Mesenchymal stem cell (in vitro differentiated cells and primary cell): Measurements from ENCODE around the gene CHST12.

ENCODE experiments used
- DNase-seq: peaks from one replicate; pipeline ENCODE4 v3.0.0-alpha.2; 2013
- H2AFZ ChIP-seq: one replicate; pipeline ENCODE4 v1.6.1; 2013; ENCODE audit warnings: low read depth, mild to moderate bottlenecking, control low read depth, inconsistent platforms, low read length, moderate library complexity
- H2AK5ac ChIP-seq: 2 replicates; pipeline ENCODE4 v1.6.1; 2013; ENCODE audit warnings: low read length, moderate library complexity, mild to moderate bottlenecking, inconsistent platforms; ENCODE audit not compliant: severe bottlenecking
- H2BK120ac ChIP-seq: one replicate; pipeline ENCODE4 v1.6.1; 2013; ENCODE audit warnings: low read depth, mild to moderate bottlenecking, inconsistent platforms, low read length, moderate library complexity
- H2BK12ac ChIP-seq, 2 experiments: one replicate each; pipeline ENCODE4 v1.6.1; 2013; ENCODE audit warnings: inconsistent platforms in 2 of 2, low read length in 2 of 2, mild to moderate bottlenecking in 2 of 2, moderate library complexity in 2 of 2, control low read depth in 1 of 2
- H2BK15ac ChIP-seq: one replicate; pipeline ENCODE4 v1.6.1; 2013; ENCODE audit warnings: mild to moderate bottlenecking, low read depth, inconsistent platforms; ENCODE audit not compliant: poor library complexity, severe bottlenecking
- H2BK5ac ChIP-seq: 2 replicates; pipeline ENCODE4 v1.6.1; 2013; ENCODE audit warnings: low read depth, mild to moderate bottlenecking, low read length, control low read depth, inconsistent platforms; ENCODE audit not compliant: poor library complexity, severe bottlenecking
- H3K14ac ChIP-seq, 2 experiments: one replicate each; pipeline ENCODE4 v1.6.1; 2013; ENCODE audit warnings: inconsistent platforms in 2 of 2, low read length in 2 of 2, control low read depth in 1 of 2, mild to moderate bottlenecking in 1 of 2, moderate library complexity in 1 of 2
- H3K18ac ChIP-seq, 2 experiments: one replicate each; pipeline ENCODE4 v1.6.1; 2013; ENCODE audit warnings: inconsistent platforms in 2 of 2, low read length in 2 of 2, control low read depth in 1 of 2, low read depth in 1 of 2, mild to moderate bottlenecking in 1 of 2
- H3K23ac ChIP-seq, 2 experiments: one replicate each; pipeline ENCODE4 v1.6.1; 2013; ENCODE audit warnings: inconsistent platforms in 2 of 2, low read length in 2 of 2, mild to moderate bottlenecking in 2 of 2, moderate library complexity in 2 of 2, control low read depth in 1 of 2
- H3K27ac ChIP-seq: 2 replicates; pipeline ENCODE4 v1.5.1; 2013; ENCODE audit warnings: mild to moderate bottlenecking, moderate library complexity, low read length, control low read depth, inconsistent platforms; ENCODE audit not compliant: poor library complexity, severe bottlenecking
- H3K27me3 ChIP-seq, 2 experiments: 2 replicates each; pipeline versions ENCODE4 v1.6.1 to v1.7.0; 2013; ENCODE audit warnings: low read length in 2 of 2, mild to moderate bottlenecking in 2 of 2, moderate library complexity in 2 of 2, control low read depth in 1 of 2, inconsistent platforms in 1 of 2; ENCODE audit not compliant: control insufficient read depth in 1 of 2, insufficient read depth in 1 of 2
- H3K36me3 ChIP-seq, 2 experiments: 2 replicates each; pipeline versions ENCODE4 v1.6.1 to v1.7.0; 2013; ENCODE audit warnings: low read length in 2 of 2, control low read depth in 1 of 2, inconsistent platforms in 1 of 2, low read depth in 1 of 2, mild to moderate bottlenecking in 1 of 2; ENCODE audit not compliant: insufficient read depth in 2 of 2, control insufficient read depth in 1 of 2
- H3K4ac ChIP-seq, 2 experiments: one replicate each; pipeline ENCODE4 v1.6.1; 2013; ENCODE audit warnings: inconsistent platforms in 2 of 2, low read length in 2 of 2, mild to moderate bottlenecking in 2 of 2, moderate library complexity in 2 of 2, control low read depth in 1 of 2, low read depth in 1 of 2
- H3K4me1 ChIP-seq: 2 replicates; pipeline ENCODE4 v1.6.1; 2013; ENCODE audit warnings: low read depth, low read length, control low read depth; ENCODE audit not compliant: control insufficient read depth, insufficient read depth
- H3K4me2 ChIP-seq: 2 replicates; pipeline ENCODE4 v1.6.1; 2013; ENCODE audit warnings: low read length, mild to moderate bottlenecking, inconsistent platforms; ENCODE audit not compliant: poor library complexity, severe bottlenecking
- H3K4me3 ChIP-seq, 2 experiments: 2 replicates each; pipeline versions ENCODE4 v1.5.1 to v1.7.0; 2013; ENCODE audit warnings: low read length in 2 of 2, mild to moderate bottlenecking in 2 of 2, control low read depth in 1 of 2, low read depth in 1 of 2; ENCODE audit not compliant: insufficient read depth in 1 of 2
- H3K79me1 ChIP-seq: replicated peaks from 2 replicates; pipeline ENCODE4 v1.6.1; 2013; ENCODE audit warnings: mild to moderate bottlenecking, control low read depth, low read length, inconsistent platforms; ENCODE audit not compliant: poor library complexity, severe bottlenecking
- H3K9ac ChIP-seq: 2 replicates; pipeline ENCODE4 v1.7.0; 2013; ENCODE audit warnings: mild to moderate bottlenecking, low read length, moderate library complexity
- H3K9me3 ChIP-seq: 2 replicates; pipeline ENCODE4 v1.7.0; 2013; ENCODE audit warnings: mild to moderate bottlenecking, low read length; ENCODE audit not compliant: control insufficient read depth
- H4K8ac ChIP-seq: one replicate; pipeline ENCODE4 v1.6.1; 2013; ENCODE audit warnings: inconsistent platforms, mild to moderate bottlenecking, low read length, moderate library complexity
- H4K91ac ChIP-seq: one replicate; pipeline ENCODE4 v1.6.1; 2013; ENCODE audit warnings: mild to moderate bottlenecking, low read length, inconsistent platforms
- WGBS: methylation state at CpG from one replicate; pipeline ENCODE4 v1.1.7; 2013; ENCODE audit warnings: mixed read lengths; 5-methylcytosine and 5-hydroxymethylcytosine counted together

Gene CHST12

DNA sequence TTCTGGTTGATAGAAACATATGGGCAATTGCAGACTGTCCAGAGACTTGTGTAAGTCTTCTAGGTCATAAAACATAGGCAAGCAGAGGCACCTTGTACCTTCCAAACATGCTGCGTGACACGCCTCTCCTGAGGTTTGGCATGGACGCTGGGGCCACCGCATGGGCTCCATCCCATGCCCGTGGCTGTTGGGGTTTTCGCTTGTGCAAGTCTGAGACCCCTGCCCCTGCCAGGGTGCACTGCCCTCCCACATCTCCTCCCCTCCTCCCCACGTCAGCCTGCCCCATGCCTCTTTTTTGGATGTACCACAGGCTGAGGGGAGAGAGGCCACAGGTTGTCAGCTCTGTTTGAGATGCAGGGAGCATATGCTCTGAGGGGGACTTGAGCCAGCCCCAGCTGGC is 29.8 kb upstream of the CHST12 start:
- WGBS = 94% methylated on average over 7 of the region's 7 CpGs
- no peak overlapping the region for H3K27ac ChIP-seq

DNA sequence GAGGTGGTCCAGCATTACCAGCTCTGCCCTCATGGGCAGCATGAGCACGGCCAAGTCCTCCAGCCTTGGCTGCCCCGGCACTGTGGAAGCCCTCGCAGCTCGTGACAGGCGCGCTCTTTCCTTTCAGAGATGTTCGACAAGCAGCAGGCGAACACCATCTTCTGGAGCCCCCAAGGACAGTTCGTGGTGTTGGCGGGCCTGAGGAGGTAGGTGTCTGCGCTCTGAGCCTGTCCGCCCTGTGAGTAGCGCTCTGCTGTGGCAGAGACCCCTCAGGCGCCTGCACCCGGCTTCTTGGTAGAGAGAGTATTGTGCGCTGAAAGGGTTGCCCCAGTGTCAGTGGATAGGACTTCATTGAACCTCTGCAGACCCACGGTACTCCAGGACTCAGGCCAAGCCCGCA is 29.0 kb upstream of the CHST12 start:
- 97% methylated on average over 18 of the region's 18 CpGs for WGBS
- H2AK5ac ChIP-seq = no peak overlapping the region
- no peak overlapping the region for H3K4me3 ChIP-seq

More for the DNA sequence above, 29.8 kb upstream of the CHST12 start:
- H3K4me3 ChIP-seq = no peak overlapping the region
- no peak overlapping the region for H2BK12ac ChIP-seq
- no peak overlapping the region for H2AK5ac ChIP-seq
- no peak overlapping the region for H2BK15ac ChIP-seq
- no peak overlapping the region for H2BK5ac ChIP-seq
- peaks cover 3% of the 10 kb centered on the region for H3K4me1 ChIP-seq
- no peak overlapping the region for H2BK120ac ChIP-seq
- H3K27me3 ChIP-seq = no peaks in the 10 kb centered on the region
- H4K8ac ChIP-seq = no peak overlapping the region
- no peaks in the 10 kb centered on the region for H3K9me3 ChIP-seq
- no peak overlapping the region for H3K9ac ChIP-seq
- no peak for DNase-seq
- H3K4me2 ChIP-seq = no peak overlapping the region
- peaks cover 31% of the 10 kb centered on the region for H3K79me1 ChIP-seq
- no peak overlapping the region for H3K4ac ChIP-seq
- H4K91ac ChIP-seq = no peak overlapping the region
- no peak overlapping the region for H3K18ac ChIP-seq
- H3K23ac ChIP-seq = no peak overlapping the region
- no peak overlapping the region for H2AFZ ChIP-seq
- no peak overlapping the region for H3K14ac ChIP-seq
- peaks cover 89 to 94% of the 10 kb centered on the region in 2 experiments for H3K36me3 ChIP-seq

DNA sequence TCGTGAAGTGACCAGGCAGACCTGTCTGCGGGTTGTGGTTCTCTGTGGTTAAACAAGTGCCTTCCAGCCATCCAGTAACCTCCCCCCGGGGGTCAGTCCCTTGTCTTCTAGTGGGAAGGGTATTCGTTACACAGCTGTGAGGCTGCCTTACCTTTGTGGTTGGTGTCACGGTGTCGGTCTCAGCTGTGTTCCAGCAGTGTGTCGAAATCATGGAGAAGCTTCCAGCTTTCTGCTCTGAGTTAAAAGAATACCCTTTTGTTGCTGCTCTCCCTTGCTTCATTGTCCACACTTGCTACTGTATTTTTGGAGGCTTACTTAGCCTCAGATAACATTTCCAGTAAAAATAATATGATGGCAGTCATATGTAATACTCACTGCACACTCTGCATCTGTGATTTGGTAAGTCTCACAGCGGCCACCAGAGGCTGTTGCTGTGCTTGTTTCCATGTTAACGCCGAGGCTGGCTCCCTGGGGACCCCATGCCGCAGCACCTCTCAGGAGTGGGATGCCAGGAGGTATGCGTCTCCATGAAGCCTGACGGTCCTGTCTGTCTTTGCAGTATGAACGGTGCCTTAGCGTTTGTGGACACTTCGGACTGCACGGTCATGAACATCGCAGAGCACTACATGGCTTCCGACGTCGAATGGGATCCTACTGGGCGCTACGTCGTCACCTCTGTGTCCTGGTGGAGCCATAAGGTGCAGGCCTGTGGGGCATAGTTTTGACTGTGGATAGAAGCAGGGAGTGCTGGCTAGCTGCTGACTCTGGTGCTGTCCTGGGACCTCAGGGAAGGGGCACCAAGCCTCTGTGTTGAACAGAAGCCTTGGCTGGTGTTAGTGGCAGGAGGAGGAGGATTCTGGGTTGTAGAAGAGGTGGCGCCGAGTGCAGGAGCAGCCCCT is 28.3 kb upstream of the CHST12 start:
- Histone ChIP-seq H3K14ac (no peak overlapping the region), H3K4ac (no peak overlapping the region), H2BK12ac (no peak overlapping the region), H3K23ac (no peak overlapping the region), H3K9me3 (no peaks in the 10 kb centered on the region), H3K9ac (no peak overlapping the region), H2BK5ac (no peak overlapping the region), H2BK15ac (no peak overlapping the region), H3K27ac (no peak overlapping the region), H3K4me1 (peaks cover 3% of the 10 kb centered on the region), H3K18ac (no peak overlapping the region), H3K27me3 (no peaks in the 10 kb centered on the region), H3K79me1 (peaks cover 31% of the 10 kb centered on the region), H3K4me3 (no peak overlapping the region), H2AFZ (no peak overlapping the region), H4K91ac (no peak overlapping the region), H2BK120ac (no peak overlapping the region), H4K8ac (peak overlapping the region; percentile 47), H3K36me3 (peaks cover 91 to 94% of the 10 kb centered on the region in 2 experiments), H2AK5ac (no peak overlapping the region), H3K4me2 (no peak overlapping the region)
- 98% methylated on average over 26 of the region's 26 CpGs for WGBS
- no peak for DNase-seq

More for the DNA sequence above, 29.0 kb upstream of the CHST12 start:
- Histone ChIP-seq H3K4ac (no peak overlapping the region), H2AFZ (no peak overlapping the region), H3K9me3 (no peaks in the 10 kb centered on the region), H4K8ac (no peak overlapping the region), H3K18ac (no peak overlapping the region), H3K9ac (no peak overlapping the region), H3K79me1 (peaks cover 32% of the 10 kb centered on the region), H3K27ac (no peak overlapping the region), H2BK120ac (no peak overlapping the region), H2BK15ac (no peak overlapping the region), H2BK12ac (no peak overlapping the region), H3K4me1 (peaks cover 3% of the 10 kb centered on the region), H3K36me3 (peaks cover 91 to 94% of the 10 kb centered on the region in 2 experiments), H2BK5ac (no peak overlapping the region), H3K27me3 (no peaks in the 10 kb centered on the region), H3K23ac (no peak overlapping the region), H4K91ac (no peak overlapping the region), H3K4me2 (no peak overlapping the region), H3K14ac (no peak overlapping the region)
- DNase-seq = no peak

DNA sequence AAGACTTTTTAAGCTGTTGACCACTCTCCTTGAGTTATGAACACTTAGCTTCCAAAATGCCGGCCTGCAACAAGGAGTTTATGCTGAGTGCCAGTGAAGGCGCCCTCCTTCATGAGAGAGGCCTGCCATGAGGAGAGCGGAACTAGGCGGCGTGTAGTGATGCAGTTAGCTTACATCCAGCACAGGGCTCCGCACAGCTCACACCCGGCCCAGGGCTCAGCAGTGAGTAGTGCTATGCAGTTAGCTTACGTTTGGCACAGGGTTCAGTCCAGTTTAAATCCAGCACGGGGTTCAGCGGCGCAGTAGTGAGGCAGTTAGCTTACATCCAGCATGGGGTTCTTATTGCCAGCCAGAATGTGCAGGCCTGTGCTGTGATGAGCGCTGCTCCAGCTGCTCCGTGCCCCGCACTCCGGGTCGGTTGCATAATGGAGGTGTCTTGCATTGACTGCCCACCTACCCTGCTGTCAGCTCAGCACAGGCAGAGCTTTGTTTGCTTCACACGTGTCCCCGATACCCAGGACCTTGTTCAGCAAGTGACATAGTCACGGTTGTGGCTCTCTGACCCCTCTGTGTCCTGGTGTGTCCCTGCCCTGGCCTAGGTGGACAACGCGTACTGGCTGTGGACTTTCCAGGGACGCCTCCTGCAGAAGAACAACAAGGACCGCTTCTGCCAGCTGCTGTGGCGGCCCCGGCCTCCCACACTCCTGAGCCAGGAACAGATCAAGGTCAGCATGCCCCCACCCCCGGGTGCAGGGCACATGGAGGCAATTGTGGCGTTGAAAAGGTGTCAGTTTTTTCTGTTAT is 26.9 kb upstream of the CHST12 start:
- no peak overlapping the region for H2AFZ ChIP-seq
- no peak overlapping the region for H3K9ac ChIP-seq
- H3K27ac ChIP-seq = no peak overlapping the region
- no peak overlapping the region for H4K91ac ChIP-seq
- H3K79me1 ChIP-seq = peaks cover 35% of the 10 kb centered on the region
- no peak overlapping the region for H2BK120ac ChIP-seq
- H3K18ac ChIP-seq = no peak overlapping the region
- H2BK15ac ChIP-seq = no peak overlapping the region
- no peak overlapping the region for H3K4ac ChIP-seq
- H4K8ac ChIP-seq = no peak overlapping the region
- no peaks in the 10 kb centered on the region for H3K27me3 ChIP-seq
- H3K14ac ChIP-seq = no peak overlapping the region
- peaks cover 3% of the 10 kb centered on the region for H3K4me1 ChIP-seq
- H2AK5ac ChIP-seq = no peak overlapping the region
- no peak overlapping the region for H2BK12ac ChIP-seq
- no peak for DNase-seq
- no peak overlapping the region for H3K4me2 ChIP-seq
- H3K4me3 ChIP-seq = no peak overlapping the region
- no peaks in the 10 kb centered on the region for H3K9me3 ChIP-seq
- H2BK5ac ChIP-seq = no peak overlapping the region
- peaks cover 93 to 96% of the 10 kb centered on the region in 2 experiments for H3K36me3 ChIP-seq
- 97% methylated on average over 27 of the region's 27 CpGs for WGBS
- no peak overlapping the region for H3K23ac ChIP-seq
